VCaP (cell line): ENCODE data around the gene RTP5.

ENCODE experiments used
- H3K27ac ChIP-seq: fragments of 450-650 bp; 2 replicates; pipeline ENCODE4 v1.5.1; 2017
- CTCF ChIP-seq: fragments of 450-650 bp; conservative IDR thresholded peaks from 2 replicates; pipeline ENCODE4 v1.5.1; 2017; ENCODE audit warnings: mild to moderate bottlenecking, moderate library complexity

RTP5 gene

GRCh38 chr2:241848761-241849615 is 20.5 kb upstream of the RTP5 start:
- no peak overlapping the region for H3K27ac ChIP-seq
- TF ChIP-seq CTCF, result no peak

GRCh38 chr2:241849616-241850543 is 19.6 kb upstream of the RTP5 start:
- H3K27ac ChIP-seq, result no peak overlapping the region
- TF ChIP-seq CTCF, result no peak

GRCh38 chr2:241850544-241851324 is 18.8 kb upstream of the RTP5 start:
- TF ChIP-seq CTCF, result no peak

GRCh38 chr2:241851325-241852115 is 18.0 kb upstream of the RTP5 start:
- no peak for TF ChIP-seq CTCF
- no peak overlapping the region for H3K27ac ChIP-seq

More at GRCh38 chr2:241850544-241851324, 18.8 kb upstream of the RTP5 start:
- no peak overlapping the region for H3K27ac ChIP-seq

- no peak overlapping the region for H3K27ac ChIP-seq
- TF ChIP-seq CTCF, result no peak
Observed at GRCh38 chr2:241852116-241852980, 17.2 kb upstream of the RTP5 start.

GRCh38 chr2:241852981-241853631 is 16.4 kb upstream of the RTP5 start:
- H3K27ac ChIP-seq, result no peak overlapping the region
- TF ChIP-seq CTCF, result no peak
